ENCODE measurements around the gene MYL5.

Gene MYL5

DNA sequence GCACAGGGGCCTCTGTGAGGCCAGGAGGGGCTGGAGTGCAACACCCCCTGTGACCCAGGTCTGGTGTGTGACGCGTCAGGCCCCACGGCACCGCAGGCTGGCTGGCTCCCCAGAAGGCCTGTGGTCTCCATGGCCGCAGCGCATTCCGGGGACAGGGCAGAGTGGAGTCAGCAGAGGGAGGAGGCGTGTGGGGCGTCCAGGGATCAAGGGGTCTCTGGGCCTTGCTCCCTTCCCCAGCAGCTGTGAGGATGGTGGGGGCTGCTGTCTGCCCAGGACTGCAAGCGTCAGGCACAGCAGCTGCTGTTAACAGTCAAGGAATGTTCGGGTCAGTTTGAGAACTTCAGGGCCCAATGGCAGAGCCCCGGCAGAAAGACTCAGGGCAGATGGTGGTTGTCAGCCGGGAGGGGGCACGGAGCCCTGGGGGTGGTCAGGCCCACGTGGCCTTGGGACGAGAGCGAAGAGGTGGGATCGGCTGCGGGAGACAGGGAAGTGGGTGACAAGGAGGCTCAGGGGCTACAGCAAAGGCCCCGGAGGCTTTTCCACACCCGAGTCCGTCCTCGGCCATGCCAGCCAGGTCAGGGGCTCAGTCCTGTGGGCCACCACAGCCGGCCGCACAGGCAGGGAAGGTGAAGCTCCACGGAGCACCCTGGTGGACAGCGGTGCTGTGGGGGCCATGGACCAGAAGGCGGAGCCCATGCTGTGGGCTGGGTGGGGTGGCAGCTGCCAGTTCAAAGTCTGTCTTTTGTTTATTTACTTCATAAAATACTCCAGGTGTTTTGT lies 49.6 kb downstream of the MYL5 start:
- no peak for ATAC-seq
- TF ChIP-seq, protein P1, sequence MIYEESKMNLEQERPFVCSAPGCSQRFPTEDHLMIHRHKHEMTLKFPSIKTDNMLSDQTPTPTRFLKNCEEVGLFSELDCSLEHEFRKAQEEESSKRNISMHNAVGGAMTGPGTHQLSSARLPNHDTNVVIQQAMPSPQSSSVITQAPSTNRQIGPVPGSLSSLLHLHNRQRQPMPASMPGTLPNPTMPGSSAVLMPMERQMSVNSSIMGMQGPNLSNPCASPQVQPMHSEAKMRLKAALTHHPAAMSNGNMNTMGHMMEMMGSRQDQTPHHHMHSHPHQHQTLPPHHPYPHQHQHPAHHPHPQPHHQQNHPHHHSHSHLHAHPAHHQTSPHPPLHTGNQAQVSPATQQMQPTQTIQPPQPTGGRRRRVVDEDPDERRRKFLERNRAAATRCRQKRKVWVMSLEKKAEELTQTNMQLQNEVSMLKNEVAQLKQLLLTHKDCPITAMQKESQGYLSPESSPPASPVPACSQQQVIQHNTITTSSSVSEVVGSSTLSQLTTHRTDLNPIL (CRISPR knock-in tag; IDR thresholded peaks at IDR 0.05; ENCODE audit: low read depth) = no peak
- no peak for TF ChIP-seq TCF4 (CRISPR knock-in tag; IDR thresholded peaks at IDR 0.05; ENCODE audit: borderline replicate concordance)
- TF ChIP-seq, protein P2, sequence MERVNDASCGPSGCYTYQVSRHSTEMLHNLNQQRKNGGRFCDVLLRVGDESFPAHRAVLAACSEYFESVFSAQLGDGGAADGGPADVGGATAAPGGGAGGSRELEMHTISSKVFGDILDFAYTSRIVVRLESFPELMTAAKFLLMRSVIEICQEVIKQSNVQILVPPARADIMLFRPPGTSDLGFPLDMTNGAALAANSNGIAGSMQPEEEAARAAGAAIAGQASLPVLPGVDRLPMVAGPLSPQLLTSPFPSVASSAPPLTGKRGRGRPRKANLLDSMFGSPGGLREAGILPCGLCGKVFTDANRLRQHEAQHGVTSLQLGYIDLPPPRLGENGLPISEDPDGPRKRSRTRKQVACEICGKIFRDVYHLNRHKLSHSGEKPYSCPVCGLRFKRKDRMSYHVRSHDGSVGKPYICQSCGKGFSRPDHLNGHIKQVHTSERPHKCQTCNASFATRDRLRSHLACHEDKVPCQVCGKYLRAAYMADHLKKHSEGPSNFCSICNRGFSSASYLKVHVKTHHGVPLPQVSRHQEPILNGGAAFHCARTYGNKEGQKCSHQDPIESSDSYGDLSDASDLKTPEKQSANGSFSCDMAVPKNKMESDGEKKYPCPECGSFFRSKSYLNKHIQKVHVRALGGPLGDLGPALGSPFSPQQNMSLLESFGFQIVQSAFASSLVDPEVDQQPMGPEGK (CRISPR knock-in tag; IDR thresholded peaks at IDR 0.05; ENCODE audit: borderline replicate concordance) = no peak
- TF ChIP-seq ZC3H10 (CRISPR knock-in tag; IDR thresholded peaks at IDR 0.05) = no peak
- TF ChIP-seq ZFP30 (CRISPR knock-in tag; IDR thresholded peaks at IDR 0.05) = no peak
- no peak for TF ChIP-seq BACH2 (CRISPR knock-in tag; IDR thresholded peaks at IDR 0.05; ENCODE audit: borderline replicate concordance)
- TF ChIP-seq ESRRG (CRISPR knock-in tag; IDR thresholded peaks at IDR 0.05) = no peak
- no peak for TF ChIP-seq CSDC2 (CRISPR knock-in tag; IDR thresholded peaks at IDR 0.05)
- TF ChIP-seq ARNTL (CRISPR knock-in tag; IDR thresholded peaks at IDR 0.05; ENCODE audit: borderline replicate concordance, low read depth) = no peak
- TF ChIP-seq PPARA (CRISPR knock-in tag; IDR thresholded peaks at IDR 0.05; ENCODE audit: borderline replicate concordance) = no peak
- TF ChIP-seq GLIS3 (CRISPR knock-in tag; IDR thresholded peaks at IDR 0.05) = no peak
- no peak for TF ChIP-seq ZNF565 (CRISPR knock-in tag; conservative IDR thresholded peaks at IDR 0.05; ENCODE audit: low read depth)
- no peak for TF ChIP-seq ISL1 (CRISPR knock-in tag; IDR thresholded peaks at IDR 0.05)
- TF ChIP-seq ZNF70 (CRISPR knock-in tag; IDR thresholded peaks at IDR 0.05) = no peak
- TF ChIP-seq ZFP3 (CRISPR knock-in tag; IDR thresholded peaks at IDR 0.05) = no peak
- TF ChIP-seq RARB (CRISPR knock-in tag; IDR thresholded peaks at IDR 0.05) = no peak
- TF ChIP-seq, protein P3, sequence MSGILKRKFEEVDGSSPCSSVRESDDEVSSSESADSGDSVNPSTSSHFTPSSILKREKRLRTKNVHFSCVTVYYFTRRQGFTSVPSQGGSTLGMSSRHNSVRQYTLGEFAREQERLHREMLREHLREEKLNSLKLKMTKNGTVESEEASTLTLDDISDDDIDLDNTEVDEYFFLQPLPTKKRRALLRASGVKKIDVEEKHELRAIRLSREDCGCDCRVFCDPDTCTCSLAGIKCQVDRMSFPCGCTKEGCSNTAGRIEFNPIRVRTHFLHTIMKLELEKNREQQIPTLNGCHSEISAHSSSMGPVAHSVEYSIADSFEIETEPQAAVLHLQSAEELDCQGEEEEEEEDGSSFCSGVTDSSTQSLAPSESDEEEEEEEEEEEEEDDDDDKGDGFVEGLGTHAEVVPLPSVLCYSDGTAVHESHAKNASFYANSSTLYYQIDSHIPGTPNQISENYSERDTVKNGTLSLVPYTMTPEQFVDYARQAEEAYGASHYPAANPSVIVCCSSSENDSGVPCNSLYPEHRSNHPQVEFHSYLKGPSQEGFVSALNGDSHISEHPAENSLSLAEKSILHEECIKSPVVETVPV (CRISPR knock-in tag; IDR thresholded peaks at IDR 0.05) = no peak
- no peak for TF ChIP-seq OSR1 (CRISPR knock-in tag; IDR thresholded peaks at IDR 0.05)
- TF ChIP-seq, protein P4, sequence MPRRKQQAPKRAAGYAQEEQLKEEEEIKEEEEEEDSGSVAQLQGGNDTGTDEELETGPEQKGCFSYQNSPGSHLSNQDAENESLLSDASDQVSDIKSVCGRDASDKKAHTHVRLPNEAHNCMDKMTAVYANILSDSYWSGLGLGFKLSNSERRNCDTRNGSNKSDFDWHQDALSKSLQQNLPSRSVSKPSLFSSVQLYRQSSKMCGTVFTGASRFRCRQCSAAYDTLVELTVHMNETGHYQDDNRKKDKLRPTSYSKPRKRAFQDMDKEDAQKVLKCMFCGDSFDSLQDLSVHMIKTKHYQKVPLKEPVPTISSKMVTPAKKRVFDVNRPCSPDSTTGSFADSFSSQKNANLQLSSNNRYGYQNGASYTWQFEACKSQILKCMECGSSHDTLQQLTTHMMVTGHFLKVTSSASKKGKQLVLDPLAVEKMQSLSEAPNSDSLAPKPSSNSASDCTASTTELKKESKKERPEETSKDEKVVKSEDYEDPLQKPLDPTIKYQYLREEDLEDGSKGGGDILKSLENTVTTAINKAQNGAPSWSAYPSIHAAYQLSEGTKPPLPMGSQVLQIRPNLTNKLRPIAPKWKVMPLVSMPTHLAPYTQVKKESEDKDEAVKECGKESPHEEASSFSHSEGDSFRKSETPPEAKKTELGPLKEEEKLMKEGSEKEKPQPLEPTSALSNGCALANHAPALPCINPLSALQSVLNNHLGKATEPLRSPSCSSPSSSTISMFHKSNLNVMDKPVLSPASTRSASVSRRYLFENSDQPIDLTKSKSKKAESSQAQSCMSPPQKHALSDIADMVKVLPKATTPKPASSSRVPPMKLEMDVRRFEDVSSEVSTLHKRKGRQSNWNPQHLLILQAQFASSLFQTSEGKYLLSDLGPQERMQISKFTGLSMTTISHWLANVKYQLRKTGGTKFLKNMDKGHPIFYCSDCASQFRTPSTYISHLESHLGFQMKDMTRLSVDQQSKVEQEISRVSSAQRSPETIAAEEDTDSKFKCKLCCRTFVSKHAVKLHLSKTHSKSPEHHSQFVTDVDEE (CRISPR knock-in tag; IDR thresholded peaks at IDR 0.05) = no peak
- TF ChIP-seq, protein P5, sequence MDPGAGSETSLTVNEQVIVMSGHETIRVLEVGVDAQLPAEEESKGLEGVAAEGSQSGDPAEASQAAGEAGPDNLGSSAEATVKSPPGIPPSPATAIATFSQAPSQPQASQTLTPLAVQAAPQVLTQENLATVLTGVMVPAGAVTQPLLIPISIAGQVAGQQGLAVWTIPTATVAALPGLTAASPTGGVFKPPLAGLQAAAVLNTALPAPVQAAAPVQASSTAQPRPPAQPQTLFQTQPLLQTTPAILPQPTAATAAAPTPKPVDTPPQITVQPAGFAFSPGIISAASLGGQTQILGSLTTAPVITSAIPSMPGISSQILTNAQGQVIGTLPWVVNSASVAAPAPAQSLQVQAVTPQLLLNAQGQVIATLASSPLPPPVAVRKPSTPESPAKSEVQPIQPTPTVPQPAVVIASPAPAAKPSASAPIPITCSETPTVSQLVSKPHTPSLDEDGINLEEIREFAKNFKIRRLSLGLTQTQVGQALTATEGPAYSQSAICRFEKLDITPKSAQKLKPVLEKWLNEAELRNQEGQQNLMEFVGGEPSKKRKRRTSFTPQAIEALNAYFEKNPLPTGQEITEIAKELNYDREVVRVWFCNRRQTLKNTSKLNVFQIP (CRISPR knock-in tag; IDR thresholded peaks at IDR 0.05; ENCODE audit: borderline replicate concordance, low read depth) = no peak

DNA sequence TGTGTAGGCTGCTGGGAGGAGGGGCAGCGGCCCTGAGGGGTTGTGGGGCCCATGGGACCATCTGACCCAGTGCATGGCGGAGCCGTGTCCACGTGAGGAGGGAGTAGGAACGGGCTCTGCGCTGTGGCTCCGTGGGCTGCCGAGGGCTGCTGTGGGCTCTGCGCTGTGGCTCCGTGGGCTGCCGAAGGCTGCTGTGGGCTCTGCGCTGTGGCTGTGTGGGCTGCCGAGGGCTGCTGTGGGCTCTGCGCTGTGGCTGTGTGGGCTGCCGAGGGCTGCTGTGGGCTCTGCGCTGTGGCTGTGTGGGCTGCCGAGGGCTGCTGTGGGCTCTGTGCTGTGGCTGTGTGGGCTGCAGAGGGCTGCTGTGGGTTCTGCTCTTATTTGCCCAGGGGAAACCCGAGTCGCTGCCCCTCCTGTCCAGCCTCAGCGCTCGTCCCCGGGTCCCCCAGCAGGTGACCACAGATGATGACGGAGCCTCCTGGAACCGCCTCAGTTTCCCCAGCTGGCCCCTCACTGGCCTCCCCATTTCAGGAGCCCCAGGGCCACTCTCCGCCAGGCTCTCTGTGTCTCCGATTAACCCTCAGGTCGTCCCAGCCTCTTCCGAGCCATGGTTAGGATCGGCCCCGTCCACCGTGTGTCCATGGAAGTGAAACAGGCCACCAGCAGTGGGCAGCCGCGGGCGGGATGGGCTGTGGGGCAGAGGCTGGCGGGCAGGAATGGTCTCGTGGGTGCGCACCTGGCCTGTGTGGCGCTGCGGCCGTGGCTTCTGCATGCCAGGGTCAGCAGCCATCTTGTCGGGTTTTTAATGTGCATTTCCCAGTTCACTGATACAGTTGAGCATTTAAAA lies 51.3 kb downstream of the MYL5 start:
- no peak for ATAC-seq
- TF ChIP-seq, protein P3 (CRISPR knock-in tag; IDR thresholded peaks at IDR 0.05) = no peak
- no peak for TF ChIP-seq ESRRG (CRISPR knock-in tag; IDR thresholded peaks at IDR 0.05)
- no peak for TF ChIP-seq PPARA (CRISPR knock-in tag; IDR thresholded peaks at IDR 0.05; ENCODE audit: borderline replicate concordance)
- no peak for TF ChIP-seq ZC3H10 (CRISPR knock-in tag; IDR thresholded peaks at IDR 0.05)
- no peak for TF ChIP-seq ZNF70 (CRISPR knock-in tag; IDR thresholded peaks at IDR 0.05)
- TF ChIP-seq, protein P2 (CRISPR knock-in tag; IDR thresholded peaks at IDR 0.05; ENCODE audit: borderline replicate concordance) = no peak
- no peak for TF ChIP-seq ZFP3 (CRISPR knock-in tag; IDR thresholded peaks at IDR 0.05)
- TF ChIP-seq ARNTL (CRISPR knock-in tag; IDR thresholded peaks at IDR 0.05; ENCODE audit: borderline replicate concordance, low read depth) = no peak
- no peak for TF ChIP-seq TCF4 (CRISPR knock-in tag; IDR thresholded peaks at IDR 0.05; ENCODE audit: borderline replicate concordance)
- no peak for TF ChIP-seq ZNF8 (CRISPR knock-in tag; IDR thresholded peaks at IDR 0.05)
- TF ChIP-seq, protein P5 (CRISPR knock-in tag; IDR thresholded peaks at IDR 0.05; ENCODE audit: borderline replicate concordance, low read depth) = no peak
